ENCODE results near the gene DIDO1.
A peak's percentile ranks its signal among the peaks of the same experiment; 100 is the strongest.
"Not testable (repeated sequence)": the region's sequence is repeated elsewhere in the genome, so short reads cannot be mapped to it uniquely, and the experiment has no call there.

The DIDO1 gene

DNA sequence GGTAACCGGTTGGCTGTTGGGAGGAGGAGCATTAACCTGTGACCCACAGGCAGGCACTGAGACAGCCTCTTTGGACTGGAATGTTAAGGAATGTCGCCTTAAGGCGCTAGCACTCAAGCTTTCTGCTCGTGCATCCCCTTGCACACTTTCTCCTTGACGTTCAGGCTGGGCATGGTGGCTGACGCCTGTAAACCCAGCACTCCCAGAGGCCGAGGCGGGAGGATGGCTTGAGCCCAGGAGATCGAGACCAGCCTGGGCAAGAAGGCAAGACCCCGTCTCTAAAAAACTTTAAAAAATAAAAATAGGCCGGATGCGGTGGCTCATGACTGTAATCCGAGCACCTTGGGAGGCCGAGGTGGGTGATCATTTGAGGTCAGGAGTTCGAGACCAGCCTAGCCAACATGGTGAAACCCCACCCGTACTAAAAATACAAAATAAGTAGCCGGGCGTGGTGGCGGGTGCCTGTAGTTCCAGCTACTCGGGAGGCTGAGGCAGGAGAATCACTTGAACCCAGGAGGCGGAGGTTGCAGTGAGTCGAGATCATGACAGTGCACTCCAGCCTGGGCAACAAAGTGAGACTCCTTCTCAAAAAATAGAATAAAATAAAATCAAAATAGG is 9.8 kb upstream of the DIDO1 start:
- no peaks in the 10 kb centered on the region for H3K9me3 Mint-ChIP-seq
- intact Hi-C loops (cut with micrococcal nuclease), result loop anchor here (5.0 kb wide), 1 partner anchor 34 kb away; no protein-coding TSS in a partner anchor
- peak overlapping the region; percentile 96 for H3K4me3 Mint-ChIP-seq
- no peaks in the 10 kb centered on the region for H3K27me3 Mint-ChIP-seq
- H3K4me1 Mint-ChIP-seq (ENCODE audit: low read depth), result peaks cover 41% of the 10 kb centered on the region
- H3K36me3 Mint-ChIP-seq (ENCODE audit: low read depth), result peaks cover 33% of the 10 kb centered on the region
- H3K27ac Mint-ChIP-seq, result peak overlapping the region; percentile 91

DNA sequence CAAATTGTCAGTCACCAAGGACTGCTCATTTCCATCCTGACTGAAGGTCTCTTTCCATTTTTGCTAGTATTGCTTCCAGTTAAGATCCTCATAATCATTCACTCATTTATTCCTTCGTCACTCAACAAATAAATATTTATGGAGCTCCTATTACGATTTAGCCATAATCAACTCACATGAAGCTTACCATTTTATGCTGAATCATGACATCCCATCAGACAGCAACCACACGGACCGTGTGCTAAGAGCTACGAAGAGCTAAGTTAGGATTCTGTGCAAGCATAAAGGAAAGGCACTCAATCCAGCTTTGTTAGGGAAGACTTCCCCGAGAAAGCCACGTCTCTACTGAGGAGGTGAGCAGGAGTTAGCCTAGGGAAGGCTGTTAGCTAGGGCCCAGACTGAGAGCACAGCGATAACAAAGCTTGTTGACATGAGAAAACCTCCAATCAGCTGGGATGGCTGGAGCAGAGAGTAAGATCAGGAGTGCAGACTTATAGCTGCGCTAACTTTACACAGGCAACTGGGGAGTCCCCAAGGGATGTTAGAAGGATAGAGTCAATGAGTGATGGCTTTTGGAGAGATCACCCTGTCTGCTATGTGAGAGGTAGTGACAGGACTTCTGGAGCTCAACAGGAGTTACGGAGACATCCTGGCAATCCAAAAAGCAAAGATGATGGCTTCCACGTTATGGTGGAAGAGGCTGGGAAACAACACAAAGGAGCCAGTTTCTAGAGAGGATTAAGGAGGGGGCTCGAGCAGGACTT is 9.1 kb upstream of the DIDO1 start:
- intact Hi-C loops (cut with micrococcal nuclease), result loop anchor here (5.0 kb wide), 1 partner anchor 33 kb away; no protein-coding TSS in a partner anchor
- no peak overlapping the region for H3K27ac Mint-ChIP-seq
- peaks cover 28% of the 10 kb centered on the region for H3K36me3 Mint-ChIP-seq (ENCODE audit: low read depth)
- H3K9me3 Mint-ChIP-seq, result no peaks in the 10 kb centered on the region
- H3K27me3 Mint-ChIP-seq, result no peaks in the 10 kb centered on the region
- H3K4me1 Mint-ChIP-seq (ENCODE audit: low read depth), result peaks cover 48% of the 10 kb centered on the region
- H3K4me3 Mint-ChIP-seq, result no peak overlapping the region

DNA sequence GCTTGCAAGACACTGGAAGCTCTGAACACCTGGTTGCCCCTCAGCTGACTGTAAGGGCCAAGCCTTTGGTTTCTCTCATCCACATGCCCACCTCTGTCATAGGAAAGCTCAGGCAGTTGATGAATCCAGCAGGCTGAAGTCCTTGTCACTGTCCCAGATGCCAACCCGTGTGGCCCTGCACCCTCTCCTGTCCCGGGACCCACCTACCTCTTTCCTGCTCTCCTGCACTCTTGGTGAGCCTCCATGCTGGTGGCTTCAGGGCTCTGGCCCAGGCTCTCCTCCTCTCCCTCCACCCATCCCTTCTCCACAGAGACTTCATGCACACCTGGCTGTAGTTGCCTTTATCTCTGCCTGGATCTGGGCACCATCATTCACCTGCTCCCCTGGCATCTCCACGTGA is 7.7 kb upstream of the DIDO1 start:
- Mint-ChIP-seq H3K36me3 (ENCODE audit: low read depth) (peaks cover 19% of the 10 kb centered on the region), H3K4me1 (ENCODE audit: low read depth) (peaks cover 48% of the 10 kb centered on the region), H3K9me3 (no peaks in the 10 kb centered on the region), H3K4me3 (no peak overlapping the region), H3K27me3 (no peaks in the 10 kb centered on the region), H3K27ac (no peak overlapping the region)
- intact Hi-C loops (cut with micrococcal nuclease), result no loop called here

DNA sequence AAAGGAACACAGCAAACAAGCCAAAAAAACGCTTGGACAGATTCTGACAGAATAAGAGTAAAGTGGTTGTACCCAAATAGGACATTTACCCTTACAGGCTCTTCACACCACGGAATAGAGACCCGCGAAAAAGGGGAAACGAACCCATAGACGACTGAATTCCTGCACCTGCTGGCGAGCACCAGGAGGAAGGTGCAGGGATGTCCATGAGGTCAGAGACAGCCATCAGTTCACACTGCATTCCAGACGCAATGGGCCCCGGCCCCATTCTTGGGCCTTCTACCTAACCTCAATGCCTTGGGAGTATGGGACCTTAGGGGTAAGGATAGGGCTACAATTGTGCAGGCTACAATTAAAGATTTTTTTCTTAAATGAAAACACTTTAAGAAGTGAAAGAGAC is 5.2 kb upstream of the DIDO1 start:
- intact Hi-C loops (cut with micrococcal nuclease), result no loop called here
- Mint-ChIP-seq H3K9me3 (no peaks in the 10 kb centered on the region), H3K27me3 (no peaks in the 10 kb centered on the region), H3K4me3 (no peak overlapping the region), H3K27ac (peak overlapping the region; percentile 91), H3K4me1 (ENCODE audit: low read depth) (peaks cover 59% of the 10 kb centered on the region), H3K36me3 (ENCODE audit: low read depth) (peaks cover 17% of the 10 kb centered on the region)

DNA sequence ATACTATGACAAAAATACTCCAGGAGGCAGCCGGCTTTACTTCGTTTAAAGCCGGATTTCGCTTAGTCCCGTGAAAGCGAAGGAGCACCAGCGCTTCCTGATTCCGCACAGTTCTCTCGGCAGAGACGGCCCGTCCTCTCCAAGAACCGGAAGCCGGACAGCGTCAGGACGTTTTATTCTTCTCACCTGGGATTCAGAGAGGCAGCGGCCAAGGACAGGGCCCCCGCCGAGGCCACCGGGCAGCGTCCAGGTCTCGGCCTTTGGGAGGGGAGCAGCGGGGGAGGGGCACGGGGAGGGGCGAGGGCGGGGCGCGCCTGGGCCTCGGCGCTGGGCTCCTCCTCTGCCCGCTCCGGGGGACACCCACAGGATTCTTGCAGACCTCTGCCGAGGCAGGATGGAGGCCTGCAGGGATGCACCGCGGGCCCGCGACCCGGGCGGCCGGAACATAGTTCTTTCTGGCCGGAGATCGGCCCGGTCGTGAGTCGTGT is 2.8 kb upstream of the DIDO1 start:
- peaks cover 70% of the 10 kb centered on the region for H3K4me1 Mint-ChIP-seq (ENCODE audit: low read depth)
- peak overlapping the region; percentile 88 for H3K4me3 Mint-ChIP-seq
- intact Hi-C loops (cut with micrococcal nuclease), result no loop called here
- no peaks in the 10 kb centered on the region for H3K9me3 Mint-ChIP-seq
- peak overlapping the region; percentile 91 for H3K27ac Mint-ChIP-seq
- H3K27me3 Mint-ChIP-seq, result no peaks in the 10 kb centered on the region
- peaks cover 27% of the 10 kb centered on the region for H3K36me3 Mint-ChIP-seq (ENCODE audit: low read depth)

DNA sequence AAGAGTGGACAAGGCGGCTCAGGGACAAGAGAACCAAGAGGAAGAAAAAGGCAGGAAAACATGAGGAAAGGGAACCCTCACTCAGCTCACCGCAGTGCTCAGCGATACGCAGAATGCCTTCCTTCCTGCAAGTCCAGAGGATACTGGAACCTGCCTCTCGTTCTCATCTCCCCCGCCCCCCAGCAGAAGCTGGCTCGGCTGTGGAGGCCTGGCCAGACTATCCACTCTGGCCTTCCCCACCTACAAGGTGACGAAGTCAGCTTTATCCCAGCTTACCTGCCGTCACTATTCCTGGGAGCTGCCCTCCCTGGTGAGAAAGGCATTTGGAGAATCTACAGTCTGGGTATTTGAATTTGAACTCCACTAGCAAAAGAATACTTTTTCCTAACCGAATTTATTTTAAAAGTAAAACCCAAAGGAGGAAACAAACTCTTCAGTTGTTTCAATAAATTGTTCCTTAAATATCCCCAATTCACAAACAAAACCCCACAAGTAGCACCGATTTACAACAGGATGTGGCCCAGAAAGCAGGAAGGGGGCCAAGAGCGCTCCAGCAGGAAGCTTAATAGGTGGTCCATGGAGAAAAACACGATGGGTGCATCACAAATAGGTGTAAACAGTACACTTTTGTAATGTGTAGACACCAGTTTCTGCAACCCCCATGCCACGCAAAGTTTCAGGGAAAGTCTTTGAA is 2.1 kb upstream of the DIDO1 start:
- Mint-ChIP-seq H3K4me3 (peak overlapping the region; percentile 88), H3K9me3 (no peaks in the 10 kb centered on the region), H3K4me1 (ENCODE audit: low read depth) (peaks cover 73% of the 10 kb centered on the region), H3K27me3 (no peaks in the 10 kb centered on the region), H3K27ac (peak overlapping the region; percentile 91), H3K36me3 (ENCODE audit: low read depth) (peaks cover 27% of the 10 kb centered on the region)
- intact Hi-C loops (cut with micrococcal nuclease), result no loop called here

DNA sequence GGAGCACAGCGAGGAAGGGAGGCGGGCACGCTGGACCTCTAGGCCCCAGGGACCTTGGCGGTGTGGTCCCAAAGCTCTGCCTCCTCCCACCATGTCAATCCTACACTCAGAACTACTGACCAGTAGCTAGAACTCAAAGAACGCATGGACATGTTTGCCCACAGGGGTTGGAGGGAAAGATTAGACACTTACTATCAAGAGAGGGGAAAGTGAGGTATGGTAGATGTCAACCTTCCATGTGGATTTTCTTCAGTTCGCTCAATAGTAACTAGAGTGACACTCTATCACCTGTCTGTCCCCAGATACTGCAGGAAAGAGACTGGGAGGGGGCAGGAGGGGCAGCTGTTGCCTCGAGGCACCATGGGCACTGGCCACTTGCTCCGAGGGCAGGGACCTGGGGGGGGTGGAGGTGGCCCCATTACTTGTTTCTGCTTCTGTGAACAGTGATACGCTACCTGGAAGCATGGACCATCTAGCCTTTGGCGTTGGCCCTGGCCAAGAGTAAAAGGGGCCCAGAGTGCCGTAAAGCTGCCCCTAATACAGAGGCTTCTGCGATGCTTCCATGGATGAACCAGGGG is 912 bp upstream of the DIDO1 start:
- Mint-ChIP-seq H3K4me3 (peak overlapping the region; percentile 93), H3K9me3 (no peaks in the 10 kb centered on the region), H3K36me3 (ENCODE audit: low read depth) (peaks cover 27% of the 10 kb centered on the region), H3K4me1 (ENCODE audit: low read depth) (peaks cover 72% of the 10 kb centered on the region), H3K27me3 (no peaks in the 10 kb centered on the region), H3K27ac (peak overlapping the region; percentile 94)
- intact Hi-C loops (cut with micrococcal nuclease), result no loop called here

DNA sequence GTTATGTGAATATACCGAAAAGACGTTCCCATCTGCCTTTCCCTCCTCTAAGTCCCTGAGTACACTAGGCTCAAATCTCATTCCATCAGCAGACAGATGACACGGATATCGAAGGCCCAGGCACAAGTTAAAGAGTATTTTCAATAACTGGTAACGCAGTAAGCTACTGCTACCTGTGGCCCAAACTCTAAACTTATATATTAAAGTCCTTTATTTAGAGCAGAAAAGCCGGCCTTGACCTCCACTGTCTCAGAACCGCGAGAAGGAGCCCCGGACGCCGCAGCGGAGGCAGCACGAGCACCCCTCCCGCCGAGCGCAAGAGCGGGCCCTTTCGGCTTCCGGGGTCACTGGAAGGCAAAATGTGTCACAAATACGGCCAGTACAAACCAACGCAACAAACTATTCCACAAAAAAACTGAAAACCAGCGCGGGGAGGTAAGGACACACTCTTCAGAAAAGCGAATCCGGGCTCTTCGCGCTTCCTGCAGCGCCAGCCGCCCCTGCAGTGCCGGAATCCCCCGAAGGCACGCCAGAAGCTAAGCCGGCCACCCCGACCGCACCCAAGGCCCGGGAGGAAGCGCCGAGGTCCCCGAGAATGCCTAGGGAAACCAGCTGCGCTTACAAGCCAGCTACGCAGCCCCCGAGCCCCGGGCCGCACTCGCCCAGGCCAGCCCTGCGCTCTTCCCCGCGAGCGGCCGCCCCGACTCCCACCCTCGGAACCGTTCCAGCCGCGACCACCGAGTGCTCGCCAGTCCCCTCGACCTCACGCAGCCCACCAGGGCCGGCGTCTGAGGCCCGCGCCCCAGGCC is 681 bp downstream of the DIDO1 start:
- Mint-ChIP-seq H3K27me3 (no peaks in the 10 kb centered on the region), H3K9me3 (no peaks in the 10 kb centered on the region), H3K4me1 (ENCODE audit: low read depth) (peaks cover 68% of the 10 kb centered on the region), H3K36me3 (ENCODE audit: low read depth) (peaks cover 27% of the 10 kb centered on the region), H3K4me3 (peak overlapping the region; percentile 90), H3K27ac (peak overlapping the region; percentile 94)
- intact Hi-C loops (cut with micrococcal nuclease), result no loop called here

DNA sequence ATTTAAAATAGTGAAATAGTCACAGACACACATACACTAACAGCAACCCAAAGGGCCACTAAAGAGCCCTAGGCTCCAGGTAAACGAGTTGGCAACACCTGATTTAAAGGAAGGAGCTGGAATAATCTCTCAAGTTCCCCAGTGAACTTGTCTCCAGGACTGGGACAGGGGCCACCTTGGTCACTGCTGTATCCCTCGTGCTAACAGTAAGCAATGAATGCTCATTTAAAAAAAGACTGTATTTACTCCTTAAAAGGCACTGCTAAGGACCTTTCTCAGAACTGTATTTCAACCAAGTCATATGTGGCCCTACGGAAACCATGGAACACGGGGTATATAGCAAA is 1.3 kb downstream of the DIDO1 start:
- Mint-ChIP-seq H3K4me3 (peak overlapping the region; percentile 90), H3K27me3 (no peaks in the 10 kb centered on the region), H3K36me3 (ENCODE audit: low read depth) (peaks cover 31% of the 10 kb centered on the region), H3K4me1 (ENCODE audit: low read depth) (peaks cover 68% of the 10 kb centered on the region), H3K27ac (peak overlapping the region; percentile 94), H3K9me3 (no peaks in the 10 kb centered on the region)
- intact Hi-C loops (cut with micrococcal nuclease), result no loop called here

DNA sequence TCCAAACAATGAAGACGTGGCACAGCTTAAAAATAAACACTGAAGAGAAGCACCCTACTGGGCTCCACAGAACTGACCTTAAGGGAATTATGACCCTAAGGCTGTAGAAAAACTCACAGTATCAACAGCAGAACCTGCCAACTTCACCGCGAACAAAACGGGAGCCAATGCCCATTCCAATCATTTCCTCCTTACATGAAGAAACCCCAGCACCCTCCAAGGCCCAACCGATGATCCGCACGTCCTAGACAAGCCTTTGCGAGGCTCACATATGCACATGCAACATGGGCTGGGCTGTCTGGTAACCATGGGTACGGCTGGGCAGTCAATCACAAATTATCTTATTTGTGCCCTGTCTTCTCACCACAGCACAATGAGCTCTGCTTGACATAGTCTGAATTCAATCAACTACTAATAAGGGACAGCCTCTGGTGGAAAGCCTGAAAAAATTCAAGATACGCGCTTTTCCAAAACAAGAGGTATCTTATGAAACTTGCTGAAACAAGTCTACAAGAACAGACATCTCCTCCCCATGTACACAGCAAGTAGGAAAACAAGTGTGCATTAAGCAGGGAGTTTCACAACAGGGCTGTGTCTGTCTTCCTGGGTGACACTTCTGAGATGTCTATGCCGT is 1.7 kb downstream of the DIDO1 start:
- Mint-ChIP-seq H3K4me3 (peak overlapping the region; percentile 90), H3K4me1 (ENCODE audit: low read depth) (peaks cover 68% of the 10 kb centered on the region), H3K27ac (peak overlapping the region; percentile 94), H3K9me3 (no peaks in the 10 kb centered on the region), H3K36me3 (ENCODE audit: low read depth) (peaks cover 31% of the 10 kb centered on the region), H3K27me3 (no peaks in the 10 kb centered on the region)
- intact Hi-C loops (cut with micrococcal nuclease), result no loop called here

DNA sequence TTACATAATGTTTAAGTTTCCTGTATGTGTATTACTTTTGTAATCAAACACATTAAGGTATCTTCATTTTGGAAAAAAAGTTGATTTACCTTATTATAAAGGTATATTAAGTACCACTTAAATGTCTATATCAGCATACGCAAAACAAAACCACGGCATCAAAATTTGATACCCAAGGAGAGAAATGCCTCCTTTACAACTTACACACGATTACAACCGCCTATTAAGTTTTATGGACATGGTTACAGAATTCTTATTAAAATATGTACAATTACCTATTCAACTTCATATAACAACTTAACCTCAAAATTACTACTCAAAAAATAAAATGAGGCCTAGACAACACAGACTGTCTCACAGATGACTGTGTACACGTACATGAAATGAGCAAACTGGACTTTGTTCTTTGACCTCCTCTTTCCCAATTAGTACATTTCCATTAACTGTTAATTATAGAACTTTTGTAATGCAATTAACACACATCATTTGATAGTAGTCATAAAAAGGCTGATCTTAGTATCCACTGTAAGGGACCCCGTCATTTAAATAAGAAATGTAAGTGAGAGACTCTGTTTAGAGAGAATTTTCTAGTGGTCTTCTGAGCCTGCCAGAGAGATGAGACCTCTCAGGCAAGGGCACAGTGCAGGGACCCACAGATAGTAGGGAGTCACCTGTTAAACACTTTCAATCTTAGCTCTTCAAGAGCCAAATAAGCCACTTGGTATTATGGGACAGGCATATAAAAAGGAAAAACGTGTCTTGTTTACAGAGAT is 2.5 kb downstream of the DIDO1 start:
- Mint-ChIP-seq H3K4me1 (ENCODE audit: low read depth) (peaks cover 71% of the 10 kb centered on the region), H3K36me3 (ENCODE audit: low read depth) (peaks cover 27% of the 10 kb centered on the region), H3K27me3 (no peaks in the 10 kb centered on the region), H3K9me3 (no peaks in the 10 kb centered on the region), H3K4me3 (no peak overlapping the region), H3K27ac (no peak overlapping the region)
- intact Hi-C loops (cut with micrococcal nuclease), result no loop called here

DNA sequence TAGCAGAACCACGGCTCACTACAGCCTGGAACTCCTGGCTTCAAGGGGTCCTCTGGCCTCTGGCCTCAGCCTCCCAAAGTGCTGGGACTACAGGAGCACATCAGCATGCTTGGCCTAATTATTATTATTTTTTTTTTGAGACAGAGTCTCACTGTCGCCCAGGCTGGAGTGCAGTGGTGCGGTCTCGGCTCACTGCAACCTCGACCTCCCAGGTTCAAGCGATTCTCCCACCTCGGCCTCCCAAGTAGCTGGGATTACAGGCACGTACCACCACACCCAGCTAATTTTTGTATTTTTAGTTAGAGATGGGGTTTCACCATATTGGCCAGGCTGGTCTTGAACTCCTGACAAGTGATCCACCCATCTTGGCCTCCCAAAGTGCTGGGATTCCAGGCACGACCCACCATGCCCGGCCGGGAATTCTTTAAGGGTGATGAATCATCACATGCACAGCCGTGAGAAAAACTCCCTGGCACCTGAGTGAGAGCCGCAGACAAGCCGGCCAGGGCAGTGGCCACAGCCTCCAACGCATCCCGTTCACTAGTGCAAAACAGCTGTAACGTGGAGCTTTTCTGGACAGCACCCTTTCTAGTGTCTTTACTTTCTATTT is 3.1 kb downstream of the DIDO1 start:
- intact Hi-C loops (cut with micrococcal nuclease); H3K9me3 Mint-ChIP-seq; H3K4me3 Mint-ChIP-seq; H3K27ac Mint-ChIP-seq; H3K27me3 Mint-ChIP-seq: not testable (repeated sequence)
- Mint-ChIP-seq H3K4me1 (ENCODE audit: low read depth) (peaks cover 75% of the 10 kb centered on the region), H3K36me3 (ENCODE audit: low read depth) (peaks cover 20% of the 10 kb centered on the region)
